ENCODE results near the gene SLIT3. TPM values are rescaled to one million over a fixed set of nuclear protein-coding genes. Genes with fewer than 3 reads are reported as not detected.
A peak's percentile ranks its signal among the peaks of the same experiment; 100 is the strongest.

The SLIT3 gene
- total RNA-seq, 1 experiment from 2014 or later: 0.10 TPM

DNA sequence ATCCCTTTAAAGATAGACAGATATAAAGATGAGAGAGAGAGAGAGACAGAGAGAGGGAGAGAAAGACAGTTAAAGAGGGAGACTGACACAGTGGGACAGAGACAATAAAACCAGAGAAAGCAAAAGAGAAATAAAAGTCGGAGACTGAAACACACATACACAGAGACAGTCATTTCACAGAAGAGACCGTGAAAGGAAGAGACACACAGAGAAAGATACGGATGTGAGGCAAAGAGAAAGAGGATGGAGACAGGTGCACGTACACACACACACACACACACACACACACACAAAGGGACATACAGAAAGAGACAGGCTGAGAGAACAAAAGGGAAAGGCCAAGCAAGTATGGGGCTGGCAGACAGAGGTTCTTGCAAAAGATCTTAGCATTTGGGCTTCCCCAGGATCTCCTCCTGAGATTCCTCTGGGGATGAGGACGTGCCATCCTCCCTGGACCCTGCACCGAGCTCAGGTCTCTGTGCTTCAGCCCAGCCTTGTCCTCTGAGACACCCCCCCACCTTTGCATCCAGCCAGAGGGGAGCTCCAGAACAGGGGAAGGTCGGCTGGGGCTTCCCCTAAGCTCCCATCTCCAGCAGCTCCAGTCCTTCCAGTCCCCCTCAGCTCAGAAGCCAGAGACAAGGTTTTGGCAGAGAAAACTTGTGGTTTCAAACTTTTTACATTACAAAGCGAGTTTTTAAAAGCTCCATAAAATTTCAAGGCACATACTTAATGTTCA lies 403.4 kb downstream of the SLIT3 start:
- Histone ChIP-seq H3K9ac (ENCODE audit: low read length) (no peak overlapping the region), H3K9me2 (ENCODE audit: insufficient read depth) (no peaks in the 10 kb centered on the region), H2AFZ (ENCODE audit: low read depth, low read length, poor library complexity, severe bottlenecking) (no peak overlapping the region), H3K4me2 (ENCODE audit: low read length) (no peak overlapping the region), H3K4me3 (replicated peaks in 1 of 2; ENCODE audit: low read depth in 1 of 2, low read length in 2 of 2) (no peak overlapping the region), H3K27ac (ENCODE audit: low read depth, low read length) (no peak overlapping the region), H3K27me3 (ENCODE audit: insufficient read depth, low read length) (peaks cover 73% of the 10 kb centered on the region), H3K4me1 (ENCODE audit: control insufficient read depth in 1 of 2, insufficient read depth in 2 of 2, low read length in 2 of 2) (no peaks in the 10 kb centered on the region), H3K79me2 (ENCODE audit: insufficient read depth, low read length) (no peaks in the 10 kb centered on the region), H3K36me3 (ENCODE audit: control insufficient read depth in 1 of 2, insufficient read depth in 2 of 2, low read length in 2 of 2) (no peaks in the 10 kb centered on the region), H4K20me1 (ENCODE audit: insufficient read depth) (no peaks in the 10 kb centered on the region), H3K9me3 (ENCODE audit: control insufficient read depth in 1 of 2, insufficient read depth in 1 of 2, low read depth in 1 of 2, low read length in 2 of 2) (no peaks in the 10 kb centered on the region)
- DNase-seq (ENCODE audit: low read depth, low spot score) (no peak), ATAC-seq (peak; percentile 25; the same call in 1 of the 2 replicates)
- TF ChIP-seq, protein P1, sequence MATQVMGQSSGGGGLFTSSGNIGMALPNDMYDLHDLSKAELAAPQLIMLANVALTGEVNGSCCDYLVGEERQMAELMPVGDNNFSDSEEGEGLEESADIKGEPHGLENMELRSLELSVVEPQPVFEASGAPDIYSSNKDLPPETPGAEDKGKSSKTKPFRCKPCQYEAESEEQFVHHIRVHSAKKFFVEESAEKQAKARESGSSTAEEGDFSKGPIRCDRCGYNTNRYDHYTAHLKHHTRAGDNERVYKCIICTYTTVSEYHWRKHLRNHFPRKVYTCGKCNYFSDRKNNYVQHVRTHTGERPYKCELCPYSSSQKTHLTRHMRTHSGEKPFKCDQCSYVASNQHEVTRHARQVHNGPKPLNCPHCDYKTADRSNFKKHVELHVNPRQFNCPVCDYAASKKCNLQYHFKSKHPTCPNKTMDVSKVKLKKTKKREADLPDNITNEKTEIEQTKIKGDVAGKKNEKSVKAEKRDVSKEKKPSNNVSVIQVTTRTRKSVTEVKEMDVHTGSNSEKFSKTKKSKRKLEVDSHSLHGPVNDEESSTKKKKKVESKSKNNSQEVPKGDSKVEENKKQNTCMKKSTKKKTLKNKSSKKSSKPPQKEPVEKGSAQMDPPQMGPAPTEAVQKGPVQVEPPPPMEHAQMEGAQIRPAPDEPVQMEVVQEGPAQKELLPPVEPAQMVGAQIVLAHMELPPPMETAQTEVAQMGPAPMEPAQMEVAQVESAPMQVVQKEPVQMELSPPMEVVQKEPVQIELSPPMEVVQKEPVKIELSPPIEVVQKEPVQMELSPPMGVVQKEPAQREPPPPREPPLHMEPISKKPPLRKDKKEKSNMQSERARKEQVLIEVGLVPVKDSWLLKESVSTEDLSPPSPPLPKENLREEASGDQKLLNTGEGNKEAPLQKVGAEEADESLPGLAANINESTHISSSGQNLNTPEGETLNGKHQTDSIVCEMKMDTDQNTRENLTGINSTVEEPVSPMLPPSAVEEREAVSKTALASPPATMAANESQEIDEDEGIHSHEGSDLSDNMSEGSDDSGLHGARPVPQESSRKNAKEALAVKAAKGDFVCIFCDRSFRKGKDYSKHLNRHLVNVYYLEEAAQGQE (IDR thresholded peaks at IDR 0.05; ENCODE audit: low read depth): no peak
- CTCF ChIA-PET: no interaction called here
- BruUV-seq (replicated peaks): no TSS peak
- intact Hi-C loops (cut with micrococcal nuclease): no loop called here
- POLR2A ChIA-PET: no interaction called here
- RAD21 ChIA-PET (ENCODE audit: low non-redundant PET in 1 of 2, low total read pairs in 2 of 2, uncharacterized antibody in 2 of 2, unreplicated experiment in 2 of 2): no interaction called here

DNA sequence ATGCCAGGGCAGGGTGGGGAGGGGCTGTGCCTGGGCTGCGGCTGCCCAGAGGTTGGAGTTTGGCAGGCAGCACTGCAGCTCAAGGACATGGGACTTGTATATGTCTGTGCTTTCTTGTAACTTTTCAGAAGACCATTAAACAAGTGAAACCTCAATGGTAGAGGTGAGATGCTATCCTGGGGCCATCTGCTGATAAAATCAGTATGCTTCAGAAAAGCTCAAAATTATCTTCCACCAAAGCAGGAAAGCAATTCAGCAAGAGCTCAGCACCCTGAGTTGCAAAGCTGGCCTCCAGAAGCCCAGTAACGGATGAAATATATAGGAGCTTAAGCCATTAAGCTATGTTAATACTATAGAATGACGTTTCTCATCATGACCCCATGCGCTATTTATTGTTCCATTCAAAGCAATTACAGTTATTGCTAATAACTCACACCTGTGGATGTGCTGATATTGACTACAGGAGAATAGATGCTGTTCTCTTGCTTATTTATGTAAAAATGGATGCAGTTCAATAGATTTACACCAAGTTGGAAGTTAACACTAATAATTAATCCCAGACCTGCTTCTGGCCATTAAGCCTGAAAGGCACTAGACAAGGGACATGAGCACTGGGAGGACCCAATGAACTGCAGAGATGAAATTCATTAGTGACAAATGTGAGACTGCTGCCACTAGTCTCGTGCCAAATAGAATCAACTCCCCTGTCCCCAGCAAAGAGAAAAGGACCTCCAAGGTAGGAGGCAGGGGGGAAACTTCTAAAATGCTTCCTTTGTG lies 405.5 kb downstream of the SLIT3 start:
- intact Hi-C loops (cut with micrococcal nuclease): no loop called here
- Histone ChIP-seq H2AFZ (ENCODE audit: low read depth, low read length, poor library complexity, severe bottlenecking) (no peak overlapping the region), H3K4me1 (ENCODE audit: control insufficient read depth in 1 of 2, insufficient read depth in 2 of 2, low read length in 2 of 2) (no peaks in the 10 kb centered on the region), H3K4me2 (ENCODE audit: low read length) (no peak overlapping the region), H3K4me3 (replicated peaks in 1 of 2; ENCODE audit: low read depth in 1 of 2, low read length in 2 of 2) (no peak overlapping the region), H3K9ac (ENCODE audit: low read length) (no peak overlapping the region), H3K79me2 (ENCODE audit: insufficient read depth, low read length) (no peaks in the 10 kb centered on the region), H3K27me3 (ENCODE audit: insufficient read depth, low read length) (peaks cover 84% of the 10 kb centered on the region), H3K36me3 (ENCODE audit: control insufficient read depth in 1 of 2, insufficient read depth in 2 of 2, low read length in 2 of 2) (no peaks in the 10 kb centered on the region), H3K9me3 (ENCODE audit: control insufficient read depth in 1 of 2, insufficient read depth in 1 of 2, low read depth in 1 of 2, low read length in 2 of 2) (no peaks in the 10 kb centered on the region), H3K27ac (ENCODE audit: low read depth, low read length) (no peak overlapping the region), H3K9me2 (ENCODE audit: insufficient read depth) (no peaks in the 10 kb centered on the region), H4K20me1 (ENCODE audit: insufficient read depth) (no peaks in the 10 kb centered on the region)
- ATAC-seq: no peak
- DNase-seq (ENCODE audit: low read depth, low spot score): no peak
- CTCF ChIA-PET: no interaction called here
- no TSS peak for BruUV-seq (replicated peaks)
- RAD21 ChIA-PET (ENCODE audit: low non-redundant PET in 1 of 2, low total read pairs in 2 of 2, uncharacterized antibody in 2 of 2, unreplicated experiment in 2 of 2): no interaction called here
- POLR2A ChIA-PET: no interaction called here
- TF ChIP-seq POLR2AphosphoS5 (IDR thresholded peaks at IDR 0.05; ENCODE audit: low read depth, low read length) (no peak), SIN3A (IDR thresholded peaks at IDR 0.05; ENCODE audit: low read depth) (no peak), TCF7L2 (IDR thresholded peaks at IDR 0.05; ENCODE audit: borderline replicate concordance, extremely low read depth, insufficient read depth, insufficient read length) (no peak), EGR1 (IDR thresholded peaks at IDR 0.05; ENCODE audit: low read depth) (no peak), SP1 (IDR thresholded peaks at IDR 0.05; ENCODE audit: low read depth) (no peak), RAD21 (IDR thresholded peaks at IDR 0.05; ENCODE audit: low read depth) (no peak), SRF (IDR thresholded peaks at IDR 0.05; ENCODE audit: low read depth) (no peak), CEBPB (IDR thresholded peaks at IDR 0.05; ENCODE audit: low read depth) (no peak), CBX3 (IDR thresholded peaks at IDR 0.05; ENCODE audit: low read depth) (no peak)
- TF ChIP-seq, protein P2, sequence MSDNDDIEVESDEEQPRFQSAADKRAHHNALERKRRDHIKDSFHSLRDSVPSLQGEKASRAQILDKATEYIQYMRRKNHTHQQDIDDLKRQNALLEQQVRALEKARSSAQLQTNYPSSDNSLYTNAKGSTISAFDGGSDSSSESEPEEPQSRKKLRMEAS (IDR thresholded peaks at IDR 0.05): no peak
- TF ChIP-seq, protein P1 (IDR thresholded peaks at IDR 0.05; ENCODE audit: low read depth): no peak

Measured in HCT116 (cell line).